Tibial artery (tissue), 4 donors: ENCODE results near the gene ATP6AP1.

Source experiments
- DNase-seq, 2 donors: peaks; one replicate each; pipeline ENCODE4 v3.0.0-alpha.2; 2019
- H3K27ac ChIP-seq, 2 donors: fragments of 200-600 bp; sonication (generic) in 1 of 2; 1 replicate in 1 of 2; 2 replicates in 1 of 2; pipeline ENCODE4 v1.5.1; 2018 to 2019; ENCODE audit warnings: mild to moderate bottlenecking in 1 of 2
- H3K27me3 ChIP-seq, 2 donors: fragments of 200-600 bp; sonication (generic) in 1 of 2; one replicate each; pipeline versions ENCODE4 v1.5.1 to v1.6.0; 2016 to 2019
- H3K36me3 ChIP-seq, 3 donors: fragments of 200-600 bp; sonication (generic) in 2 of 3; one replicate each; pipeline ENCODE4 v1.5.1; 2016 to 2019; ENCODE audit warnings: mild to moderate bottlenecking in 2 of 3
- H3K4me1 ChIP-seq, 4 donors: fragments of 200-600 bp; sonication (generic) in 2 of 4; 1 replicate in 3 of 4; 2 replicates in 1 of 4; pipeline ENCODE4 v1.5.1; 2016 to 2019
- H3K4me3 ChIP-seq, 2 donors: fragments of 200-600 bp; sonication (generic) in 1 of 2; 1 replicate in 1 of 2; 2 replicates in 1 of 2; pipeline ENCODE4 v1.5.1; 2018 to 2019; ENCODE audit warnings: mild to moderate bottlenecking in 2 of 2
- H3K9me3 ChIP-seq, 3 donors: fragments of 200-600 bp; sonication (generic) in 1 of 3; one replicate each; pipeline ENCODE4 v1.5.1; 2016 to 2019
- intact Hi-C: fragments of 100-400 bp; cut with DNase I; formaldehyde crosslinking; loops from one replicate; pipeline ENCODE4 v1.15.0; 2023; ENCODE audit warnings: low total_unique reads
- TF ChIP-seq, protein P1 (sequence below), 2 experiments: fragments of 200-600 bp in 1 of 2; fragments of 450-650 bp in 1 of 2; IDR thresholded peaks; one replicate each; pipeline ENCODE4 v1.5.1; 2017 to 2019; ENCODE audit warnings: antibody characterized with exemption in 2 of 2, mild to moderate bottlenecking in 1 of 2, moderate library complexity in 1 of 2

The ATP6AP1 gene

DNA sequence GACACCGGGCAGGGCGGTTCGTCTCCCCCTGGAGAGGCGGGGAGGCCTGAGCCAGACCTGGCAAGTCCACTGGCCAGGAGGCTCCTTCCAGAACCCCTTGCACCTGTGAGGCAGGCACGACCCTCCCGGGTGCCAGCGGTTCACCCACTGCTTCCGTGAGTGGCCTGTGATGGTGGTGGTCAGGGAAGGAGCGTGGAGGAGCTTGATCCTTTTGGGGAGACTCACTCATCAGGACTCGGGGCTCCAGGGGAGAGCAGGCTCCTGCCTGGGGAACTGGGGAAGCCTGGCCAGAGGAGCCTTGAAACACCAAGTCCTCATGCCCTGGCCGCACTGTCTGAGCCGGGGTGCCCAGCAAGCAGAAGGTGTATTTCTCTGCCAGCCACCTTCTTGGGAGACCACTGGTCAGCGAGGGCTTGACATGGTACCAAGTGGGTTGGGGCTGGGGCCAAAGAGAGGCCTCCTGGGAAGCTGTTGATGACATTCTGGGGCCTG, 16.3 kb downstream of the ATP6AP1 start:
- Histone ChIP-seq H3K27me3 (no peaks in the 10 kb centered on the region), H3K4me3 (peak overlapping the region; percentile 64 to 69), H3K9me3 (no peaks in the 10 kb centered on the region), H3K27ac (peak overlapping the region; percentile 83 to 91), H3K4me1 (peaks cover 0 to 22% (median 11%) of the 10 kb centered on the region in 4 donors), H3K36me3 (peaks cover 16 to 43% (median 31%) of the 10 kb centered on the region in 3 donors)
- DNase-seq = no peak
- TF ChIP-seq, protein P1, sequence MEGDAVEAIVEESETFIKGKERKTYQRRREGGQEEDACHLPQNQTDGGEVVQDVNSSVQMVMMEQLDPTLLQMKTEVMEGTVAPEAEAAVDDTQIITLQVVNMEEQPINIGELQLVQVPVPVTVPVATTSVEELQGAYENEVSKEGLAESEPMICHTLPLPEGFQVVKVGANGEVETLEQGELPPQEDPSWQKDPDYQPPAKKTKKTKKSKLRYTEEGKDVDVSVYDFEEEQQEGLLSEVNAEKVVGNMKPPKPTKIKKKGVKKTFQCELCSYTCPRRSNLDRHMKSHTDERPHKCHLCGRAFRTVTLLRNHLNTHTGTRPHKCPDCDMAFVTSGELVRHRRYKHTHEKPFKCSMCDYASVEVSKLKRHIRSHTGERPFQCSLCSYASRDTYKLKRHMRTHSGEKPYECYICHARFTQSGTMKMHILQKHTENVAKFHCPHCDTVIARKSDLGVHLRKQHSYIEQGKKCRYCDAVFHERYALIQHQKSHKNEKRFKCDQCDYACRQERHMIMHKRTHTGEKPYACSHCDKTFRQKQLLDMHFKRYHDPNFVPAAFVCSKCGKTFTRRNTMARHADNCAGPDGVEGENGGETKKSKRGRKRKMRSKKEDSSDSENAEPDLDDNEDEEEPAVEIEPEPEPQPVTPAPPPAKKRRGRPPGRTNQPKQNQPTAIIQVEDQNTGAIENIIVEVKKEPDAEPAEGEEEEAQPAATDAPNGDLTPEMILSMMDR (IDR thresholded peaks at IDR 0.05) = no peak
- intact Hi-C loops = no loop called here

DNA sequence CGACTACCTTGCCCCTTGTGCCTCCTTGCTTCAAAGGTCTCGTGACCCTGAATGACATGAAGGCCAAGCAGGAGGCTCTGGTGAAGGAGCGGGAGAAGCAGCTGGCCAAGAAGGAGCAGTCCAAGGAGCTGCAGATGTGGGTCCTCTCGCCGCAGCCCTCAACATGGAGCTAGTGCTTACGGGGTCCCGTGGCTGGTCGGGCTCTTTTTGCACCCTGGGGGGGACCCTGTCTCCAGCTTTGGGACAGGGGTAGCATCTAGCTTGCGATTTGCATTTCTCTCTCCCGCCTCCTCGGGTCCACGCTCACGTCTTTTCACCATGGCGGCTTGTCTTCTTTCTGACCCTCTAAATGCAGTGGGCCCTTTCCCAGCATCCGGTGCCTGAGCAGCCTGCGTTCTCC, 17.3 kb downstream of the ATP6AP1 start:
- DNase-seq = no peak
- H3K36me3 ChIP-seq = peaks cover 16 to 52% (median 36%) of the 10 kb centered on the region in 3 donors
- no peak overlapping the region for H3K4me3 ChIP-seq
- TF ChIP-seq, protein P1 (IDR thresholded peaks at IDR 0.05) = no peak
- no peaks in the 10 kb centered on the region for H3K9me3 ChIP-seq
- H3K27ac ChIP-seq = no peak overlapping the region
- peaks cover 0 to 22% (median 11%) of the 10 kb centered on the region in 4 donors for H3K4me1 ChIP-seq
- H3K27me3 ChIP-seq = no peaks in the 10 kb centered on the region
- intact Hi-C loops = no loop called here

DNA sequence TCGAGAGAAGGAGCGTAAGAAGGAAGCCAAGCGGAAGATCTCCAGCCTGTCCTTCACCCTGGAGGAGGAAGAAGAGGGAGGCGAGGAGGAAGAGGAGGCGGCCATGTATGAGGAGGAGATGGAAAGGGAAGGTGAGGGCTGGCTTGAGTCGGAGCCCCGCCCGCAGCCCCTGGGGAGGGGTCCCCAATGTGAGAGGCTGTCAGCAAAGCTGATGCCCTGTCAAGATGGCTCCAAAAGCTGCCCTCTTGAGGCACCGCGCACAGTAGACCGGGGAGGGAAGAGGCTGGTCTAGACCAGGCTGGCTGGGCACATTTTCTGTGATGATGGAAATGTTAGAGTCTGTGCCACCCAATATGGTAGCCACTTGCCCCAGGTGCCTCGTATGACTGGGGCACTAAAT, 18.0 kb downstream of the ATP6AP1 start:
- Histone ChIP-seq H3K36me3 (peaks cover 16 to 48% (median 35%) of the 10 kb centered on the region in 3 donors), H3K27ac (no peak overlapping the region), H3K4me1 (peaks cover 0 to 22% (median 11%) of the 10 kb centered on the region in 4 donors), H3K27me3 (no peaks in the 10 kb centered on the region), H3K9me3 (no peaks in the 10 kb centered on the region), H3K4me3 (no peak overlapping the region)
- intact Hi-C loops = no loop called here
- no peak for DNase-seq
- TF ChIP-seq, protein P1 (IDR thresholded peaks at IDR 0.05) = no peak

DNA sequence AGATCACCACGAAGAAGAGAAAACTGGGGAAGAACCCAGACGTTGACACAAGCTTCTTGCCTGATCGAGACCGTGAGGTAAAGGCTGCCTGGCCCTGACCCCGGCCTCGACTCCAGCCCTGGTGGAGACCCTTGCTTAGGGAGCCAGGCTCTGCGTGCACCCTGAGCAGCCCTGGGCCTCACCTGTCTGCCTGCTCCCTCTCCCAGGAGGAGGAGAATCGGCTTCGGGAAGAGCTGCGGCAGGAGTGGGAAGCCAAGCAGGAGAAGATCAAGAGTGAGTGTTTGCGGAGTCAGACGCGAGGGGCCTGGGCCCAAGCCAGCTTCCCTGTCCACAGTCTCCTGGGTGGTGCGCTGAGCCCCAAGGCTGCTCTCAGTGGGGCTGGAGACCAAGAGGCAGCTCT, 20.0 kb downstream of the ATP6AP1 start:
- H3K4me3 ChIP-seq = no peak overlapping the region
- no peaks in the 10 kb centered on the region for H3K9me3 ChIP-seq
- intact Hi-C loops = no loop called here
- H3K27me3 ChIP-seq = no peaks in the 10 kb centered on the region
- peaks cover 0 to 19% (median 11%) of the 10 kb centered on the region in 4 donors for H3K4me1 ChIP-seq
- DNase-seq = no peak
- H3K27ac ChIP-seq = no peak overlapping the region
- H3K36me3 ChIP-seq = peaks cover 12 to 30% (median 23%) of the 10 kb centered on the region in 3 donors
- TF ChIP-seq, protein P1 (IDR thresholded peaks at IDR 0.05) = no peak

DNA sequence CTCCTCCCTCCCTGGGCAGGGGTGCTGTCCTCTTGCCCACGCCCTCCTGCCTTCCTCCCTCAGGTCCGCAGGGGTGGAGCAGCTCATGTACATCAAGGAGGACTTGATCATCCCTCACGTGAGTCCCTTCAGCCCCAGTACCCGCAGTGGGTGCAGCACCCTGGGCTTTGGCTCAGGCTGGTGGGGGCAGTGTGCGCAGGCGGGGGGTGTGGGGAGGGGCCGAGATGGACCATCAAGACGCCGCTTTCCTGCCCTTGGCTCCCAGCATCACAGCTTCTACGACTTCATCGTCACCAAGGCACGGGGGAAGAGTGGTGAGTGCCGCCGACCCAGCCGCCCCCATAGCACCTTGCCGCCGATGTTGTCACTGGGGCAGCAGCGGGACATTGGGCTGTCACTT, 21.1 kb downstream of the ATP6AP1 start:
- H3K4me1 ChIP-seq = peaks cover 0 to 15% (median 10%) of the 10 kb centered on the region in 4 donors
- no peak overlapping the region for H3K4me3 ChIP-seq
- H3K27me3 ChIP-seq = no peaks in the 10 kb centered on the region
- DNase-seq = no peak
- intact Hi-C loops = no loop called here
- H3K9me3 ChIP-seq = no peaks in the 10 kb centered on the region
- no peak overlapping the region for H3K27ac ChIP-seq
- TF ChIP-seq, protein P1 (IDR thresholded peaks at IDR 0.05) = no peak
- H3K36me3 ChIP-seq = peaks cover 12 to 30% (median 23%) of the 10 kb centered on the region in 3 donors

DNA sequence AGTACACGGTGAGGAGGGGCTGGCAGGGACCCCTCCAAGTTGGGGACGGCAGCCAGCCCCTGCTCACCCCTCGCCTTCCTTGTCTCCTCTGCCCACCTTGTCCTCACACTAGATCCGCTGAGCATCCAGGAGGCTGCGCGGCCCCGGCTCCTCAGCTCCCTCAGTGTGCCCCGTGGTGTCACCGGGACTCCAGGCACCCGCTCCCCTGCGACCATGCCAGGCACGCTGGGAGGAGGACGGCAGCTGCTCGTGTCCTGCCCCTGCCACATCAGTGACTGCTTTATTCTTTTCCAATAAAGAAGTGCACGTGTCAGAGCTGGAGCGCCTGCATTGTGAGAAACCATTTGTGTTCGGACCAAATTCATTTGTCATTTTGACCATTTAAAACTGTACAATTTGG, 21.8 kb downstream of the ATP6AP1 start:
- Histone ChIP-seq H3K4me1 (peaks cover 0 to 8% (median 4%) of the 10 kb centered on the region in 4 donors), H3K4me3 (no peak overlapping the region), H3K27ac (no peak overlapping the region), H3K36me3 (peaks cover 12 to 30% (median 23%) of the 10 kb centered on the region in 3 donors), H3K9me3 (no peaks in the 10 kb centered on the region), H3K27me3 (no peaks in the 10 kb centered on the region)
- intact Hi-C loops = no loop called here
- no peak for DNase-seq
- TF ChIP-seq, protein P1 (IDR thresholded peaks at IDR 0.05) = no peak
